GM12872 (cell line): ENCODE data around the gene NKX2-3.

Source experiments
- TF ChIP-seq, protein P1 (sequence below): IDR thresholded peaks from 3 replicates; pipeline ENCODE4 v1.5.1; 2011; ENCODE audit warnings: low read depth, mild to moderate bottlenecking, low read length, moderate library complexity; ENCODE audit not compliant: insufficient read depth

Gene NKX2-3

DNA sequence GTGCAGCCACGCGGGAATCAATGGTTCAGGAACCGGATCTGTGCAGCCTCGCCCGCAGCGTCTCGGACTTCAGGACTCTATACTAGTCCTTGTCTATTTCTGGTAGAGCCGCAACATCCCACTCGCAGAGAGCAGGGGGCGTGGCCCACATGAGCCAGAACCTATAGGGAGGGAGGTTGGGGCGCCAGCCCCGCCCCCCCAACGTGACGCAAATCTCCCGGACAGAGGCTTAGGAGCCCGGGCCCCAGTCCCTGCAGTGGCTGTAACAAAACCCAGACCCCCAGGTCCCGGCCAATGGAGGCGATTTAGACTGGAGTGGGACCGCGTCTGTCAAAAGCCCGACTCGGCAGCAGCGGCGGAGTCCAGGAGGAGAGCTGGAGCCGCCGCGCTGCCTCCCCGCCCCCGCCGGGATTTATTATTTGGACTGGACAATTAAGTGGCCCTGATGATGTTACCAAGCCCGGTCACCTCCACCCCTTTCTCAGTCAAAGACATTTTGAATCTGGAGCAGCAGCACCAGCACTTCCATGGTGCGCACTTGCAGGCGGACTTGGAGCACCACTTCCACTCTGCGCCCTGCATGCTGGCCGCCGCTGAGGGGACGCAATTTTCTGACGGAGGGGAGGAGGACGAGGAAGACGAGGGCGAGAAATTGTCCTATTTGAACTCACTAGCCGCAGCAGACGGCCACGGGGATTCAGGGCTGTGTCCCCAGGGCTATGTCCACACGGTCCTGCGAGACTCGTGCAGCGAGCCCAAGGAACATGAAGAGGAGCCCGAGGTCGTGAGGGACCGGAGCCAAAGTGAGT, at the start of gene NKX2-3:
Gene NKX2-3, plus strand, starts transcription at position 256 of the 809 bp plus-strand sequence. Its CDS starts 190 bp downstream, at position 446.
- TF ChIP-seq, protein P1, sequence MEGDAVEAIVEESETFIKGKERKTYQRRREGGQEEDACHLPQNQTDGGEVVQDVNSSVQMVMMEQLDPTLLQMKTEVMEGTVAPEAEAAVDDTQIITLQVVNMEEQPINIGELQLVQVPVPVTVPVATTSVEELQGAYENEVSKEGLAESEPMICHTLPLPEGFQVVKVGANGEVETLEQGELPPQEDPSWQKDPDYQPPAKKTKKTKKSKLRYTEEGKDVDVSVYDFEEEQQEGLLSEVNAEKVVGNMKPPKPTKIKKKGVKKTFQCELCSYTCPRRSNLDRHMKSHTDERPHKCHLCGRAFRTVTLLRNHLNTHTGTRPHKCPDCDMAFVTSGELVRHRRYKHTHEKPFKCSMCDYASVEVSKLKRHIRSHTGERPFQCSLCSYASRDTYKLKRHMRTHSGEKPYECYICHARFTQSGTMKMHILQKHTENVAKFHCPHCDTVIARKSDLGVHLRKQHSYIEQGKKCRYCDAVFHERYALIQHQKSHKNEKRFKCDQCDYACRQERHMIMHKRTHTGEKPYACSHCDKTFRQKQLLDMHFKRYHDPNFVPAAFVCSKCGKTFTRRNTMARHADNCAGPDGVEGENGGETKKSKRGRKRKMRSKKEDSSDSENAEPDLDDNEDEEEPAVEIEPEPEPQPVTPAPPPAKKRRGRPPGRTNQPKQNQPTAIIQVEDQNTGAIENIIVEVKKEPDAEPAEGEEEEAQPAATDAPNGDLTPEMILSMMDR, result no peak

DNA sequence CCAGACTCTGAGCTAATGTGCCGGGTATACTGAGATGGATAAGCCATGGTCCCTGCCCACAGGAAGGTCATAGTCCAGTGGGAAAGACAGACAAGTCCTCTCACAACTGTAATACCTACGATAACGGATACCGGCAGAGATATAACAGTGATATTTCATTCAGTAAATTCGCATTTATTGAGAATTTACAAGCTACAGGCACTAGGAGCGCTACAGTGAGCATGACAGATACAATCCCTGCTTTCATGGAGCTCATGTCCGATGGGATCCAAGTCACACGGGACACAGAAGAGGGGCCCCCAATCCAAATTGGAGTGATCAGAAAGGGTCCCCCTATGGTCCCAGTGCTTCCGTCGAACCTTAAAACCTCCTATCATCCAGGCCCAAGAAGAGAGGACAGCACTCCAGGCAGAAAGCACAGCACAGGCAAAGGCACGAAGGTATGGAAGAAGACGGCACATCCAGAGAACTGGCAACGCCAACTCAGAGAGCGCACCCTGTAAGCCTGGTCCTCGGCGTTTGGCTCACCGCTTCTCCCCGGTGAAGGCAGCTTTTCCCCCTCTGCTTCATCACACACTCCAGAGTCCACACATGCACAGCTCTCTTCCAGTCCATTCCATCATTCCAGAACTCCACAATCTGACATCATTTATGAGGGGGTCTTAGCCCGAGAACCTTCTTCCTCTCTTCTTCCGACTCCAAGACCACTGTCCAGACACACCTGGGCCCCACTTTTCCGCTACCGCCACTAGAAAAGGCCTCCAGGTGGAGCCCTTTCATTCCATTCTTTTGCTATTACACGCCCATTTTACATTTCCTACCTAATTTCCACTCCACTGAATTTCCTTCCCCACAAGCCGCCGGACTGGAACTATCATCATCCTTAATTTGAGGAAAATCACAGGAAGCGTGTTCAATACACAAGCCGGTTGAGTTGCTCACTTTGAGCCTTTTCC, 47.8 kb upstream of the NKX2-3 start:
- TF ChIP-seq, protein P1, result 0 out of 3 replicates have a peak, but pooled peaks have one; percentile 18

DNA sequence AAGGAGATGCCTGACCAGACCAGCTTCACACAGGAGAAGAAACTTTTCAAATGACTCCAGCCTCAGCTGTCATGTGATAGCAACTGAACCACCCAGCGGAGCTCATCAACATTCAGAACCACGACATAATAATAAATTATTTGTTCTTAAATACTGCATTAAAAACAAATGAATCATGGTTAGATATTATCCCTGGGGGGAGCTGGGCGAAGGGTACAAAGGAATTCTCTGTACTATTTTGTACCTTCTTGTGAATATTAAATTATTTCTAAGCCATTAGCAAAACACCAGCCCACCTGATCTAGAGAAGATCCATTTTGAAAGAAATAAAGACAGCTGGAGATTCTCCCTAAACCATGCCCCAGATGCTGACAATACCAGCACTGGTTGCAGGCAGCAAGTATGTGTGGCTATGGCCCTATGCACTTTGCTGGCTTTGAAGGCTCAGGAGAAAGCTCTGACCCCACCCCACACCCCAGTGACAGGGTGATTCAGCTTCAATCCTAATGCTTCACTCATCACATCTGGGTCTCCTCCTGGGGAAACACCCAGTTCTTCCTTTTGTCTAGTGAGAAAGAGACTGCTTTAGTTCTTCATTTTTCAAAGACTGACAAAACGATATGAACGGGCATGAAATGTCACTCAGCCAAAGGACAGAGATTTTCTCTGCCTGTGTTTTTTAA, 45.5 kb upstream of the NKX2-3 start:
- TF ChIP-seq, protein P1, result no peak

DNA sequence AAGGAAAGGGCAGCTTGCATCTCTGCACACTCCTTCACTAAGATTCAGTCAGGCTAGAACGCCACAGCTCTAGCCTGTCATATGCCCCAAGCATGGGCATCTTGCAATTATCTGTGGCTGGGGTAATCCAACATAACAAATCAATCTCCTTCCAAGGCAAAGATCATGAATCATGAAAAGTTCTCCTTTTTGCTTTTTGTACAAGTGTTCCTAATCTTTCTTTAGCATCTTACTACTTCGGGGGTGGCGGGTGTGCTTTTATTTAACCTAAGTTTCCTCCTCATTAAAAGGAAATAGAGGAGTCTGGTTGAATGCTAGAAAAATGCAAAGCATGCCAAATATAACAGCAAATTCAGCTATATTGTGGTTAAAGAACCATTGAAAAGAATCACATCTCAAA, 43.5 kb upstream of the NKX2-3 start:
- TF ChIP-seq, protein P1, result no peak

DNA sequence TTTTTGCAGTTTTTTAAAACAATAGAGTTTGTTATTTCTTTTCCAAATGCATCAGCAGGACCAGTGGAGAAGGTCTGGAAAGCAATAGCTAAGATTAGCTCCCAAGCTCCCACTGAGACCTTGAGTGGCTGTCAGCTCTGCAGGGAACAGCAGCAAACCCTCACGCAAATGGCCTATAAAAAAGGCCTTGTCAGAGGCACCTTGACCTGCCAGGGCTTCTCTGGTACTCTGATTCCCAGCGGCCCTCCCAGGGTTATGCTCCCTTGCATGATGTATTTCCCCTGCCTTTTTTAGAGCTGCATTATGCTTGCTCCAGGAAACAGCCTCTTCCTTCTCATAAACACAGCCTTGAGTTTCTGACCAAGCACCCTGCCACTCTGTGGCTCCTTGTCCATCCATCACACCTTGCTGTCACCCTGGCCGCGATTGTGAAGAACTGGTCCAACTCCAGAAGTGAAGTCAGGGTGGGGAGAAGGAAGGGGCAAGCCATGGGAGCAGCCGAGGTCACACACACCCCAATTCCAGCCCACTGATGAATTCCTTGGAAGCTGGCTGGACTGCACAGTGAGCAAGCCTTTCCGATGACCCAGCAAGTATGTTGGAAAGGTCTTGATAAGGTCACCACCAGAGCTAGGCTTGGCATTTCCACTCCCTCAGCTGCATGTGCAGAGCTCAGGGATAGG, 35.3 kb upstream of the NKX2-3 start:
- TF ChIP-seq, protein P1, result no peak

DNA sequence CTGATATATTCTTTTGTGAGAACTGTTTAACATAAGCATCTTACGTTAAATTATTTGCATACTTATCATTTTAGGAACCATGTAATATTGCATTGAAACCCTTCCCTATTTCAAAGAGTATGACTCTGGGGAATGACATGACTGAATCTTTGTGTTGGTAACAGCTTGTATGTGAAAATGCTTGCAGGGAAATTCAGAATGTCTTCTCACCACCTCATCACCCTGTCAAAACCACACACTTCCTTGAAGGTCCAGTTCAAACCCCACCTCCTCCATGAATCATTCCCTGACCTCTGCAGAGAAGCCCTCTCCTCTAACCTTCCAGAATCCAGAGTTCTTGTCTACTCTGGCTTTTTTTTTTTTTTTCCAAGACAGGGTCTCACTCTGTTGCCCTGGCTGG, 26.3 kb upstream of the NKX2-3 start:
- TF ChIP-seq, protein P1, result no peak
